Measurements from ENCODE around the gene ALDH18A1. TPM values are rescaled to one million over a fixed set of nuclear protein-coding genes. Genes with fewer than 3 reads are reported as not detected.
"Not testable (repeated sequence)": the region's sequence is repeated elsewhere in the genome, so short reads cannot be mapped to it uniquely, and the experiment has no call there.

ALDH18A1 gene
- total RNA-seq = 71.4 and 78.2 TPM in 2 replicates

DNA sequence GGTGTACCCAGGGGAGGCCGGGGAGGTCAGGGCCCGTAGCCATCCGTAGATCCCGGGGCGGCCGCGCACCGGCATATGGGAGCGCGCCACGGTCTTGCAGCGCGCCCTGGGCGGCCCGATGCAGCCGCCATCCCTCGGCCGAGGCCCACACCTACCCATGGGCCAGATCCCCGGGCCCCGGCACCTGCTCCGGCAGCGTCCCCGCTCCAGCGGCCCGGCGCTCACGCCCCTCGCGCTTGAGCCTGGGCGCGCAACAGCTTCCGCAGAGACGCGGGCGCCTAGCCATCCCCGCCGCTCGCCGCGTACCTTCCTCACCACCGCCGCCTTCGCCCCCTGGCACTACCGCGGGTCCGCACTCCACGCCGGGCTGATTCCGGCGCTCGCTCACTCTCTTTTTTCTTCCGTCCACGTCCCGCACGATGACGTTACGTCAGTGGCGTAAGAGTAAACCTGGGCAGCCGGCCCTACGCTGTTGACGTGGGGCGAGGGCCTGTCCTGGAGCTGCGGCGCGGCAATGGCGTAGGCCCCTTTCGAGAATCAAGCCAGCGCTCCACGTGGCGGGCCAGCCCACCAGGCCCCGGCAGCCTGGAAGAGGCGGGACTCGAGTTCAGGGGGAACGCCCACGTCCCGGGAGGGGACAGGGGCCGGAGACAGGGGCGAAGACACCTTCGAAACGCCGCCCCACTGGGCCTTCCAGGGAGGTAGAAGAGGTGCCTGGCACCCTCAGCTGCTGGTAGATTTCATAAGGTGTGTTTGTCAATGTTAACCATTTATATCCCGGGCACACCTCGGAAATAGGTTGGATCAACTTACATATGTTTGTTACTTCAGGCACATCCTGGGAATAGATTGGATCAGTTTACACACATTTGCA lies at the start of gene ALDH18A1:
ALDH18A1 (minus strand) TSS at position 421 of the 874 bp plus-strand sequence. CDS start 3,334 bp downstream, outside the sequence.
- peak; percentile 37 for DNase-seq (ENCODE audit: extremely low read depth, low read depth, low spot score)

- no peak for DNase-seq (ENCODE audit: extremely low read depth, low read depth, low spot score)
Observed at GRCh38 chr10:95698415-95698814, 41.9 kb upstream of the ALDH18A1 start.

DNA sequence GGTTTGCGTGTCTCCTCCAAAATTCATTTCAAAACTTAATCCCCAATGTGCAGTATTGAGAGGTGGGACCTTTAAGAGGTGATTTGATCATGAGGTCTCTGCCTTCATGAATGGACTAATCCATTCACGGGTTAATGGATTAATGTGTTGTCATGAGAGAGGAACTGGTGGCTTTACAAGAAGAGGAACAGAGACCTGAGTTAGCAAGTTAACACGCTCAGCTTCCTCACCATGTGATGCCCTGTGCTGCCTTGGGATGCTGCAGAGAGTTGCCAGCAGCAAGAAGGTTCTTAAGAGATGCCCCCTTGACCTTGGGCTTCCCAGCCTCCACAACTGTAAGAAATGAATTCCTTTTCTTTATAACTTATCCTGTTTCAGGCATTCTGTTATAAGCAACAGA lies 40.9 kb upstream of the ALDH18A1 start:
- no peak for DNase-seq (ENCODE audit: extremely low read depth, low read depth, low spot score)

- no peak for DNase-seq (ENCODE audit: extremely low read depth, low read depth, low spot score)
Observed at GRCh38 chr10:95694665-95695064, 38.2 kb upstream of the ALDH18A1 start.

DNA sequence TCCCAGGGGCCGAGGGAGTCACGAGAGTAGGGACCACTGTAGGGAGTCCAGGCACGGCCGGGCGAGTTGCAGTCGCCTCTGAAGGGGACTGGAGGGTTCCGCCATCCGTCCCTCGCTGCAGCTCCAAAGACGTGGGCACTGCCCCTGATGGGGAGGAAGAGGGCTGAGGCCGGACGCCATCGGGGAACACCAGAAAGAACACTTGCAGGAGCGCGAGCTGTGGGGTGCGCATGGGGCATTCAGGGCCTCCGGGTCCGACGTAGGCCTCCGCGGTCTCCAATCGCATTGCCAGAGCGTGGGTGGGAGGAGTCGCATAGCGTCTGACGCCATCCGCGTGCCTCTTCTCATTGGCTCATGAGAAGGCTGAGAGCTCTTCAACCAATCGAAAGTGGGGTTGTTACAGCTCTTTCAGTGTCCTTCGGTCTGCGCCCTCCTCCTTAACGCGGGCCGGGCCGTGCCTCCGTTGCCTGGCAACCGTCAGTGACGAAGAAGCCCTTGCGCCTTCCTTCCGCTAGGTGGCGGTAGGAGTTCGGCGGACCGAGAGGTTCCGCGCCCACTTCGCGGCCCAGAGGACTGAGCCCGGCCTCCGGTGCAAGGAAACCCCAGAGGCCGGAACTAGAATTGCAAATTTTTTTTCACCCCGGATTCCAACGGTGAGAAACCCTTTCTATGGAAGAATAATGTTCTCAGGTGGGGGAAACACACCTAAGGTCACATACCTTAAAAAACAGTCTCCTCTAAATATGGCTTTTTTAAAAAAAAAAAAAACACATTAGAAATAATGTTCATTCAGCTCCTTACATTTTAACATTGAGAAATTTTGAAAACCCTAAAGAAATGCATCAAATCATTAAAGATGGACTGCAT lies 37.4 kb upstream of the ALDH18A1 start, which contains the start of gene TCTN3:
TCTN3 (minus strand) TSS at position 260 of the 867 bp plus-strand sequence; CDS start at position 232, 28 bp downstream.
- peak; percentile 99 for DNase-seq (ENCODE audit: extremely low read depth, low read depth, low spot score)

DNA sequence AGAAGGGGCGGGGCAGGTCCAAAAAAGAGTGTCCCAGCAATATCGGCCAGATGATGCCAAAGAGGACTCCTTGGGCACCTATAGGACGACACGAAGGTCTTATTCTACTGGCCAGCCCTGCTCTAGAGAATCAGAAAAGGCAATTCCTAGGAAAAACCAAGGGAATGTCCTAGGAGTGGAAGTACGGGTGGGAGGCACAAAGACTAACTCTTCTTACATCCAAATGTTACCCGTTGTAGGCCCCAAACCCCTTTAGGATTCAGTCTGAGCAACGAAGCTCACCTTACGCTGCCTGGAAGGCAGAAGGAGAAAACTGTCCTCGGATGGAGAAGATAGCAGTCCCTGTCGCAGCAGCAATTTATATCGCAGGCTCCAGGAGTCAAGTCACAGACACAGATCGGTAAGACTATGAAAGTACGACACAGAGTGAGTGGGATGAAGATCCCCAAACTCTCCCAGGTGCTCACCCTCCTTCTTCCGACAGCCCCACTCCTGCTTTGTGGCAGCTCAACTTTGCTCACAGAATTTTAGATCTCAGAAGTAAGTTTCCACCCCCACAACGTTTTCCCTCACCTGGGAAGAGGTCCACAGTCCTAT lies 36.7 kb upstream of the ALDH18A1 start:
- no peak for DNase-seq (ENCODE audit: extremely low read depth, low read depth, low spot score)

- DNase-seq (ENCODE audit: extremely low read depth, low read depth, low spot score) = no peak
Observed at GRCh38 chr10:95691281-95691680, 34.8 kb upstream of the ALDH18A1 start.

GRCh38 chr10:95688648-95689047 lies 32.1 kb upstream of the ALDH18A1 start:
- DNase-seq (ENCODE audit: extremely low read depth, low read depth, low spot score) = no peak

DNA sequence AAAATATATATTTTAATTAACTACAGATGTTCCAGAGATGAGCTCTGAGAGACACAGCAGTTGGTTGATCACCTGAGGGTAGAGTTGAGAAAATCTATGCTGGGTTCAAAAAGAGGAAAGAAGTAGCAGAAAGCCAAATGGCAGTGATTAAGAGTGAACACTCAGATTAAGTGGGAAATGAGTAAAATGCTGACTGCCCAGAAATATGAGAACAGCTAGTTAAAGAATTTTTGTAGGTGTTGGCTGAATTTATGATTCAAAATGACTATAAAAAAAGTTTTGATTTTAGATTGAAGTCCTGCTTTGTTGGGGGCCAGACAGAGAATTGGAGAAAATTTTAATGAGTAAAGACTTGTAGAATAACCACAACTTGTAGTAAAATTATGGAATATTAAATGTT lies 27.5 kb upstream of the ALDH18A1 start:
- DNase-seq (ENCODE audit: extremely low read depth, low read depth, low spot score) = no peak

DNA sequence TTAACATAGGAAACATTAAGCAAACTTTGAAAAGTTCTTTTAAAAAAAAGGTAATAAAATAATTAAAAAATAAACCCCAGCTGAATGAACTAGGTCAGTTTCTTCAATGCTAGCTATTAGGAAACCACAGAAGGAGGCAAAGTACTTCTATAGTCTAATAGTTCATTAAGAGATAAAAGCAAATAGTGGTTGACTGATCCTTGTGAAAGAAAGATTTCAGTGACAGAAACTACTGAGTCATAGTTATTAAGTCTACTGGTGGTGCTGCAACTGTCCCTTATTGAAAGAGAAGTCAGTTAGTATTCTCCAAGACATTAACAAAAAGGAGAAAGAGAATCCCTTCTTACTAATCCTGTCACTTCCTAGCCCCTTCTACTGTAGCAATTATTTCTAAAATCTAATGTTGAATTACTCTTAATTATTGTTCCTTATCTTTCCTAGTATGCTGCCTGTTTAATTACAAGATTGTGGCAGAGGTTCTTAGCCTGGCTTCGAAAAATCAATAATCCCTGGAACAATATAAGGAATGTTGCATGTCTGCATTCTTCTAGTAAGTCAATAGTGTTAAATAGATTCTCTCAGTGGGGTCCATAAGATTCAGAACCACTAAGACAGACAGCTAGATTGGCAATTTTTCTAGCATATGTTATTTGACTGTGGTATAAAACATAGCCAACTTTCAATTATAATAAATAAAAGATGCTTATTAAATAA lies 19.0 kb upstream of the ALDH18A1 start:
- DNase-seq (ENCODE audit: extremely low read depth, low read depth, low spot score) = no peak

DNA sequence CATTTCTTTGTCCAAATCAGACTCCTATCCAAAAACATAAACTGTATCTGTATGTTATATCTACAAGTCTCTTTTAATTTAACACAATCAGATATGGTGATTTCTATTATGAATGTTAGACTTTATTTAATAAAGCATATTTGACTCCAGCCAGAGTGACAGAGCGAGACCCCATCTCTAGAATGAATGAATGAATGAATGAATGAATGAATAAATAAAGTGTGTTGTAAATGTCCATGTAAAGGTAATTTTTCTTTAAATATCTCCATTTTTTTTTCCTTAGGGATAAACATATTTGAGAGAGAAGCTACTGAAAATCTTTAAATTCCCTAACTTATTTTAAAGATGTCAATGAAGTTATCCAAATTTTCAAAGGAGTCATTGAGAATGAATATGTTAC lies 18.1 kb upstream of the ALDH18A1 start:
- no peak for DNase-seq (ENCODE audit: extremely low read depth, low read depth, low spot score)

GRCh38 chr10:95672641-95673040 lies 16.1 kb upstream of the ALDH18A1 start:
- DNase-seq (ENCODE audit: extremely low read depth, low read depth, low spot score) = not testable (repeated sequence)

DNA sequence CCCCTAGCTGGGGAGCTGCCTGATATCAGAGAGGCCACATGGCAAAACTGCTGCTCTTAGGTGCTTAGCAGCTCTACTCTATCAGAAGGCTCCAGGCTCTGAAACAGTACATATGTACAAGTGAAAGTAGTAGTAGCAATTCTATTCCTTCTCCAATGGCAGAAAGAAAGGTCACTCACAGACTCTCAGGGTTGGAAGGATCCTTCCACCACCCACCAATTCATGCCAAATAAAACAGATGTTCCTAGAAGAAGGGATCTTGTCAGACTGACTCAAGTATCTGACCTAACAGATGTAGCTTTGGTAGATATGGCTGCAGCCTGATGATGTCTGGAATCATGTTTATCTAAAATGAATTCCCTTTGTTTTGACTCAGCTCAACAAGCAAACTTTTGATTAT lies 8.0 kb upstream of the ALDH18A1 start:
- DNase-seq (ENCODE audit: extremely low read depth, low read depth, low spot score) = no peak

DNA sequence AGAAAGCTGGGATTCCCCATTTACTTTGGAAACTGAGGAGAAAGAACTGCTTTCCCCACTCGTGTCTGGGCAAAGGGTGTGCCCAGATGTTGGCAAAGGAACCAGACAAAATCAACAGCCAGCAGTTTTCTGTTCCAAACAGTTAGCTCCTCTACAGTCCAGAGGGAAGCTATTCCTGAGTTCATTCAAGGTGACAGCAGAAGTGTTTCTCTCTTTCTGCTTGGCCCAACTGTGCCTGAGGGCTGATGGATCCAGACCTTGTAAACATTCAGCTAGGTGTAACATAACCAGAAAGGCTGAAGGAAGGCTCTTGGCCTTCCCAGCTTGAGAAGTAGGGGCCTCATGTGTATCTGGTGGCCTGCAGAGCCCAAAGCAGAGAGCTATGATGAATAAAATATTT lies 7.0 kb upstream of the ALDH18A1 start:
- no peak for DNase-seq (ENCODE audit: extremely low read depth, low read depth, low spot score)

- no peak for DNase-seq (ENCODE audit: extremely low read depth, low read depth, low spot score)
Observed at GRCh38 chr10:95661818-95662217, 5.3 kb upstream of the ALDH18A1 start.

- no peak for DNase-seq (ENCODE audit: extremely low read depth, low read depth, low spot score)
Observed at GRCh38 chr10:95660283-95660682, 3.8 kb upstream of the ALDH18A1 start.

GRCh38 chr10:95657250-95657649 lies 739 bp upstream of the ALDH18A1 start:
- DNase-seq (ENCODE audit: extremely low read depth, low read depth, low spot score) = no peak

- no peak for DNase-seq (ENCODE audit: extremely low read depth, low read depth, low spot score)
Observed at GRCh38 chr10:95655571-95656290, 780 bp downstream of the ALDH18A1 start.

GRCh38 chr10:95653895-95654294 lies 2.6 kb downstream of the ALDH18A1 start:
- DNase-seq (ENCODE audit: extremely low read depth, low read depth, low spot score) = no peak

Data from glomerular endothelial cell (primary cell).